ENCODE data around the gene RNF152. TPM values are rescaled to one million over a fixed set of nuclear protein-coding genes. Genes with fewer than 3 reads are reported as not detected.

RNF152 gene
- total RNA-seq, 4 donors from 2014 or later = 1.7 to 6.8 (median 4.4) TPM

DNA sequence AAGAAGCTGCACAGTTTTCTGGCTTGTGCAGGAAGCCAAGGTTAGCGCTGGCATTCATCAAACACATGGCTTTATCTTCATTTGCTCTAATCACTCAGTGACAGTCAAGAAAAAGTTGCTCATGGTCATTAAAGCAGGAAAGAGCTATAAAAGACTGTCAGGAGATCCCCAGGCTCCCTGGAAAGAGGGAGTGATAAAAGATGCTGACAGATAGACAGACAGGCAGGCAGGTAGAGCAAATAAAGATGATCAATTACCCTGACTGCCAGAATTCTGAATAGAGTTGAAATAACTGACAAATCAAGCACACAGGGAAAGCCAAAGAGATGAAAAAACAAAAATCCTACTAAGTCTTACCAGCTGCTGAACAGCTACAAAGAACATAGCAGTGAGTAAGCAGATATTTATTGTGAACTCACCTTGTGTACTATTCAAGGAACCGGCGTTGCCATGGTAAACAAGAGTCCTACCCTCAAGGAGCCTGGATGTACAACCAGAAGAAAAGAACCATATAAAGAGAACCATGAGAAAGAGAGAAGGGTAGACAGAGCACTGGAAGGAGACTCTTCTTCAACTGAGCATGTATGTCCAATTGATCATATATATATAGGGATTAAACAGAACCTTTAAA is 68.0 kb downstream of the RNF152 start:
- DNase-seq = no peak
- no peaks in the 10 kb centered on the region for H3K36me3 ChIP-seq
- no peaks in the 10 kb centered on the region for H3K4me1 ChIP-seq
- no peak overlapping the region for H3K4me3 ChIP-seq
- TF ChIP-seq, protein P1, sequence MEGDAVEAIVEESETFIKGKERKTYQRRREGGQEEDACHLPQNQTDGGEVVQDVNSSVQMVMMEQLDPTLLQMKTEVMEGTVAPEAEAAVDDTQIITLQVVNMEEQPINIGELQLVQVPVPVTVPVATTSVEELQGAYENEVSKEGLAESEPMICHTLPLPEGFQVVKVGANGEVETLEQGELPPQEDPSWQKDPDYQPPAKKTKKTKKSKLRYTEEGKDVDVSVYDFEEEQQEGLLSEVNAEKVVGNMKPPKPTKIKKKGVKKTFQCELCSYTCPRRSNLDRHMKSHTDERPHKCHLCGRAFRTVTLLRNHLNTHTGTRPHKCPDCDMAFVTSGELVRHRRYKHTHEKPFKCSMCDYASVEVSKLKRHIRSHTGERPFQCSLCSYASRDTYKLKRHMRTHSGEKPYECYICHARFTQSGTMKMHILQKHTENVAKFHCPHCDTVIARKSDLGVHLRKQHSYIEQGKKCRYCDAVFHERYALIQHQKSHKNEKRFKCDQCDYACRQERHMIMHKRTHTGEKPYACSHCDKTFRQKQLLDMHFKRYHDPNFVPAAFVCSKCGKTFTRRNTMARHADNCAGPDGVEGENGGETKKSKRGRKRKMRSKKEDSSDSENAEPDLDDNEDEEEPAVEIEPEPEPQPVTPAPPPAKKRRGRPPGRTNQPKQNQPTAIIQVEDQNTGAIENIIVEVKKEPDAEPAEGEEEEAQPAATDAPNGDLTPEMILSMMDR (IDR thresholded peaks at IDR 0.05 in 4 of 5, conservative IDR thresholded peaks at IDR 0.05 in 1 of 5) = no peak
- TF ChIP-seq POLR2A (IDR thresholded peaks at IDR 0.05) = no peak
- no peaks in the 10 kb centered on the region for H3K9me3 ChIP-seq
- in situ Hi-C loops (cut with MboI; ENCODE audit: low sequenced_read_pairs in 4 of 4) (no loop called here), intact Hi-C loops (cut with DNase I; ENCODE audit: low total_unique reads) (no loop called here)
- ATAC-seq = no peak
- no peak overlapping the region for H3K27ac ChIP-seq
- H3K27me3 ChIP-seq = no peaks in the 10 kb centered on the region

DNA sequence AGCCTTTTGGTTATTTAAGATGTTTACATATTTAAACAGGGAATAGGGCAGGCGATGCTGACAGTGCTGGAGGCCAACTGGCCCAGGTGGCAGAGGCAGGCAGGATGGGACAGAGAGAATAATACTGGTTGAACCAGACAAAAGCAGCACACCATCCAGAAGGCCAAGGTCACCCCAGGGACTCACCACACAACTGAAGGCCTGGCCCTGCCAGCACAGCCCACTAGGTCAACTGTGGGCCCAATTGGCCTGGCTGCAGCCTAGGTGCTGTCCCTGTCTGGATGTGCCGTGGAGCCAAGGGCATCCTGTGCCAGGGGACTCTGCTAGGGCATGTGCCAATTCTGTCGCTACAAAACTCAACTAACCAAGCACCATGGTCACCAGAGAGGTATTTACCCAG is 69.2 kb downstream of the RNF152 start:
- H3K4me3 ChIP-seq = no peak overlapping the region
- H3K9me3 ChIP-seq = no peaks in the 10 kb centered on the region
- intact Hi-C loops (cut with DNase I; ENCODE audit: low total_unique reads) (no loop called here), in situ Hi-C loops (cut with MboI; ENCODE audit: low sequenced_read_pairs in 4 of 4) (no loop called here)
- ATAC-seq (no peak), DNase-seq (no peak)
- TF ChIP-seq POLR2A (IDR thresholded peaks at IDR 0.05) = no peak
- TF ChIP-seq, protein P1 (IDR thresholded peaks at IDR 0.05 in 4 of 5, conservative IDR thresholded peaks at IDR 0.05 in 1 of 5) = no peak
- H3K36me3 ChIP-seq = no peaks in the 10 kb centered on the region
- no peak overlapping the region for H3K27ac ChIP-seq
- no peaks in the 10 kb centered on the region for H3K27me3 ChIP-seq
- no peaks in the 10 kb centered on the region for H3K4me1 ChIP-seq

DNA sequence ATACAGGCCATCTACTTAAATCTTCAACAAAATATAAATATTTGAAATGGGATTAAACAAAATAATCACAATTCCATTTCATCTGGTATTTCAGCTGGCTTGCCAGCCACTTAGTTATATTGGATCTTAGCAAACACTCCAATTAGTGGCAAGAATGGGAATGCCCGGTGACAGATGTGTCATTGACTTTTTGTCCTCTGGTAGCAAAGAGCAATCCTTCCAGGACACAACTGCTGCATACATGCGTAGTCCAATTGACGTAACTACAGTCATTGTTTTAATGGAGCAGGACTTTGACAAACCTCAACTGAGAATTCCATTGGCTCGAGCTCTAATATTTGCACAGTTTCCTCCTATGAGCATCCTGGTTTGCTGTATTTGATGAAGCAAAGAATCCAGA is 69.9 kb downstream of the RNF152 start:
- TF ChIP-seq POLR2A (IDR thresholded peaks at IDR 0.05) = no peak
- TF ChIP-seq, protein P1 (IDR thresholded peaks at IDR 0.05 in 4 of 5, conservative IDR thresholded peaks at IDR 0.05 in 1 of 5) = no peak
- Histone ChIP-seq H3K4me3 (no peak overlapping the region), H3K9me3 (no peaks in the 10 kb centered on the region), H3K36me3 (no peaks in the 10 kb centered on the region), H3K27me3 (no peaks in the 10 kb centered on the region), H3K27ac (no peak overlapping the region), H3K4me1 (no peaks in the 10 kb centered on the region)
- ATAC-seq (no peak), DNase-seq (no peak)
- in situ Hi-C loops (cut with MboI; ENCODE audit: low sequenced_read_pairs in 4 of 4) (no loop called here), intact Hi-C loops (cut with DNase I; ENCODE audit: low total_unique reads) (no loop called here)

DNA sequence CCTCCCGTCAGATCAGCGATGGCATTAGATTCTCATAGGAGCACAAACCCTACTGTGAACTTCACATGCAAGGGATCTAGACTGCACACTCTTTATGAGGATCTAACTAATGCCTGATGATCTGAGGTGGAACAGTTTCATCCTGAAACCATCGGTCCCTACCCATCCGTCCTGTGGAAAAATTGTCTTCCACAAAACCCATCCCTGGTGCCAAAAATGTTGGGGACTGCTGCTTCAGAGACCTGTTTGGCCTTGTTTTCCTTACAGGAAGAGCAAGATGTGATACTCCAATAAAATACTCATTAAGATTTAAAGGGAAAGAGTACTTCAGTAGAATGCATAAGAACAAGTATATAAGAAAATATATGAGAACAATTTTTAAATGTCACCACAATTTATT is 71.1 kb downstream of the RNF152 start:
- DNase-seq = no peak
- Histone ChIP-seq H3K27ac (no peak overlapping the region), H3K9me3 (no peaks in the 10 kb centered on the region), H3K4me3 (no peak overlapping the region), H3K36me3 (no peaks in the 10 kb centered on the region), H3K27me3 (no peaks in the 10 kb centered on the region), H3K4me1 (no peaks in the 10 kb centered on the region)
- in situ Hi-C loops (cut with MboI; ENCODE audit: low sequenced_read_pairs in 4 of 4) = no loop called here
- no peak for TF ChIP-seq POLR2A (IDR thresholded peaks at IDR 0.05)
- TF ChIP-seq, protein P1 (IDR thresholded peaks at IDR 0.05 in 4 of 5, conservative IDR thresholded peaks at IDR 0.05 in 1 of 5) = no peak
- intact Hi-C loops (cut with DNase I; ENCODE audit: low total_unique reads) = no loop called here
- ATAC-seq = no peak

DNA sequence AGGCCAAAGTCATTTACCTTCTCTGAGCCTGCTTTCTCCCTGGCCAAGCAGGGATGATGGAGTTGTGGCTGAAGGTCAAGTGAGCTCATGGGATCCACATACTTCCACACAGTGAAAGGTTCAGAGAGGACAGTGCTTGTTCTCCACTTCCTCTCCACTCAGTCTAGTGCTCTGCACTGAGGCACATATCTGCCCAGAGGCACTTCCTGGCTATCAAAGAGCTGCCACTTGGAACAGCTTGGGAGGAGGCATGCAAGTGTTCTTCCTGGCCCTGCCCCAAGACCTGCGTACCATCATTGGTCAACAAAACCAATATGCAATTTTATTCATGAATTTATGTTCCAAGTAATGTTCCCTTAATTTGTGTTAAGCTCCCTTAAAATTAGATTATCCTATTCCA is 71.9 kb downstream of the RNF152 start:
- Histone ChIP-seq H3K9me3 (no peaks in the 10 kb centered on the region), H3K27ac (no peak overlapping the region), H3K36me3 (no peaks in the 10 kb centered on the region), H3K4me3 (no peak overlapping the region), H3K4me1 (no peaks in the 10 kb centered on the region), H3K27me3 (no peaks in the 10 kb centered on the region)
- intact Hi-C loops (cut with DNase I; ENCODE audit: low total_unique reads) = no loop called here
- ATAC-seq (no peak), DNase-seq (no peak)
- in situ Hi-C loops (cut with MboI; ENCODE audit: low sequenced_read_pairs in 4 of 4) = no loop called here
- no peak for TF ChIP-seq POLR2A (IDR thresholded peaks at IDR 0.05)
- TF ChIP-seq, protein P1 (IDR thresholded peaks at IDR 0.05 in 4 of 5, conservative IDR thresholded peaks at IDR 0.05 in 1 of 5) = no peak

All from gastrocnemius medialis (tissue), 4 donors.